ENCODE results near the gene GEMIN2.
"Not testable (repeated sequence)": the region's sequence is repeated elsewhere in the genome, so short reads cannot be mapped to it uniquely, and the experiment has no call there.

GRCh38 chr14:39137835-39138234 lies 23.7 kb downstream of the GEMIN2 start:
- TF ChIP-seq, protein P1, sequence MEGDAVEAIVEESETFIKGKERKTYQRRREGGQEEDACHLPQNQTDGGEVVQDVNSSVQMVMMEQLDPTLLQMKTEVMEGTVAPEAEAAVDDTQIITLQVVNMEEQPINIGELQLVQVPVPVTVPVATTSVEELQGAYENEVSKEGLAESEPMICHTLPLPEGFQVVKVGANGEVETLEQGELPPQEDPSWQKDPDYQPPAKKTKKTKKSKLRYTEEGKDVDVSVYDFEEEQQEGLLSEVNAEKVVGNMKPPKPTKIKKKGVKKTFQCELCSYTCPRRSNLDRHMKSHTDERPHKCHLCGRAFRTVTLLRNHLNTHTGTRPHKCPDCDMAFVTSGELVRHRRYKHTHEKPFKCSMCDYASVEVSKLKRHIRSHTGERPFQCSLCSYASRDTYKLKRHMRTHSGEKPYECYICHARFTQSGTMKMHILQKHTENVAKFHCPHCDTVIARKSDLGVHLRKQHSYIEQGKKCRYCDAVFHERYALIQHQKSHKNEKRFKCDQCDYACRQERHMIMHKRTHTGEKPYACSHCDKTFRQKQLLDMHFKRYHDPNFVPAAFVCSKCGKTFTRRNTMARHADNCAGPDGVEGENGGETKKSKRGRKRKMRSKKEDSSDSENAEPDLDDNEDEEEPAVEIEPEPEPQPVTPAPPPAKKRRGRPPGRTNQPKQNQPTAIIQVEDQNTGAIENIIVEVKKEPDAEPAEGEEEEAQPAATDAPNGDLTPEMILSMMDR (IDR thresholded peaks at IDR 0.05) = not testable (repeated sequence)
- not testable (repeated sequence) for TF ChIP-seq POLR2AphosphoS5 (IDR thresholded peaks at IDR 0.05; ENCODE audit: low read depth, low read length); TCF7L2 (IDR thresholded peaks at IDR 0.05; ENCODE audit: low read depth, low read length); SIN3A (IDR thresholded peaks at IDR 0.05; ENCODE audit: borderline replicate concordance, insufficient read depth, low read depth, low read length)
- TF ChIP-seq, protein P2, sequence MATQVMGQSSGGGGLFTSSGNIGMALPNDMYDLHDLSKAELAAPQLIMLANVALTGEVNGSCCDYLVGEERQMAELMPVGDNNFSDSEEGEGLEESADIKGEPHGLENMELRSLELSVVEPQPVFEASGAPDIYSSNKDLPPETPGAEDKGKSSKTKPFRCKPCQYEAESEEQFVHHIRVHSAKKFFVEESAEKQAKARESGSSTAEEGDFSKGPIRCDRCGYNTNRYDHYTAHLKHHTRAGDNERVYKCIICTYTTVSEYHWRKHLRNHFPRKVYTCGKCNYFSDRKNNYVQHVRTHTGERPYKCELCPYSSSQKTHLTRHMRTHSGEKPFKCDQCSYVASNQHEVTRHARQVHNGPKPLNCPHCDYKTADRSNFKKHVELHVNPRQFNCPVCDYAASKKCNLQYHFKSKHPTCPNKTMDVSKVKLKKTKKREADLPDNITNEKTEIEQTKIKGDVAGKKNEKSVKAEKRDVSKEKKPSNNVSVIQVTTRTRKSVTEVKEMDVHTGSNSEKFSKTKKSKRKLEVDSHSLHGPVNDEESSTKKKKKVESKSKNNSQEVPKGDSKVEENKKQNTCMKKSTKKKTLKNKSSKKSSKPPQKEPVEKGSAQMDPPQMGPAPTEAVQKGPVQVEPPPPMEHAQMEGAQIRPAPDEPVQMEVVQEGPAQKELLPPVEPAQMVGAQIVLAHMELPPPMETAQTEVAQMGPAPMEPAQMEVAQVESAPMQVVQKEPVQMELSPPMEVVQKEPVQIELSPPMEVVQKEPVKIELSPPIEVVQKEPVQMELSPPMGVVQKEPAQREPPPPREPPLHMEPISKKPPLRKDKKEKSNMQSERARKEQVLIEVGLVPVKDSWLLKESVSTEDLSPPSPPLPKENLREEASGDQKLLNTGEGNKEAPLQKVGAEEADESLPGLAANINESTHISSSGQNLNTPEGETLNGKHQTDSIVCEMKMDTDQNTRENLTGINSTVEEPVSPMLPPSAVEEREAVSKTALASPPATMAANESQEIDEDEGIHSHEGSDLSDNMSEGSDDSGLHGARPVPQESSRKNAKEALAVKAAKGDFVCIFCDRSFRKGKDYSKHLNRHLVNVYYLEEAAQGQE (IDR thresholded peaks at IDR 0.05; ENCODE audit: insufficient read depth in 1 of 2, low read depth in 2 of 2, low read length in 1 of 2) = not testable (repeated sequence)
